IMR-90 (cell line): ENCODE results near the gene ARPC1A. TPM values are rescaled to one million over a fixed set of nuclear protein-coding genes. Genes with fewer than 3 reads are reported as not detected.
A peak's percentile ranks its signal among the peaks of the same experiment; 100 is the strongest.

Experiments used
- ATAC-seq: fragments of 200-7000 bp; cut with Tn5 transposase; 2 replicates; pipeline ENCODE4 v1.9.1; 2020; ENCODE audit warnings: low read depth, mild to moderate bottlenecking, moderate library complexity
- BruUV-seq: library from RNA; stranded (reverse); fragments of 400-500 nt; replicated peaks from 2 replicates; lab custom pipeline; 2021; lab: Mats Ljungman, UMichigan
- CTCF ChIA-PET: fragments of 300-600 bp; formaldehyde crosslinking; extraction: SDS; loops from one replicate; lab custom pipeline; 2021; ENCODE audit warnings: antibody characterized with exemption; lab: Yijun Ruan, JAX
- POLR2A ChIA-PET: fragments of 300-600 bp; sonication (Branson Sonifier 250); formaldehyde crosslinking; loops from one replicate; lab custom pipeline; 2022; ENCODE audit warnings: antibody characterized with exemption; ENCODE audit not compliant: unreplicated experiment; lab: Charles Lee
- DNase-seq: peaks from one replicate; pipeline ENCODE4 v3.0.0; 2013
- H2AFZ ChIP-seq: replicated peaks from 2 replicates; pipeline ENCODE3; 2013; ENCODE audit warnings: low read length, mild to moderate bottlenecking; ENCODE audit not compliant: poor library complexity
- H2AK5ac ChIP-seq: 2 replicates; pipeline ENCODE4 v1.6.1; 2013; ENCODE audit warnings: low read depth, low read length, inconsistent platforms
- H2AK9ac ChIP-seq: replicated peaks from 2 replicates; pipeline ENCODE3; 2013; ENCODE audit warnings: mild to moderate bottlenecking, low read depth, low read length, moderate library complexity; ENCODE audit not compliant: poor library complexity
- H2BK120ac ChIP-seq: 2 replicates; pipeline ENCODE4 v1.6.1; 2013; ENCODE audit warnings: low read depth, low read length, inconsistent platforms
- H2BK15ac ChIP-seq: 3 replicates; pipeline ENCODE4 v1.6.1; 2013; ENCODE audit warnings: low read depth, low read length, inconsistent platforms
- H2BK20ac ChIP-seq: 2 replicates; pipeline ENCODE4 v1.6.1; 2013; ENCODE audit warnings: low read depth, mild to moderate bottlenecking, inconsistent platforms, low read length, moderate library complexity
- H2BK5ac ChIP-seq: 2 replicates; pipeline ENCODE4 v1.6.1; 2013; ENCODE audit warnings: mild to moderate bottlenecking, low read depth, low read length, inconsistent platforms; ENCODE audit not compliant: poor library complexity, severe bottlenecking
- H3K14ac ChIP-seq: replicated peaks from 2 replicates; pipeline ENCODE4 v1.6.1; 2013; ENCODE audit warnings: low read depth, low read length, inconsistent platforms
- H3K18ac ChIP-seq: 2 replicates; pipeline ENCODE4 v1.6.1; 2013; ENCODE audit warnings: low read depth, low read length, control low read depth
- H3K23ac ChIP-seq: 2 replicates; pipeline ENCODE4 v1.6.1; 2013; ENCODE audit warnings: low read depth, low read length, inconsistent platforms
- H3K27ac ChIP-seq: 2 replicates; pipeline ENCODE4 v1.5.1; 2013; ENCODE audit warnings: mild to moderate bottlenecking, control low read depth, low read length; ENCODE audit not compliant: insufficient read depth
- H3K27me3 ChIP-seq: 2 replicates; pipeline ENCODE4 v1.6.1; 2013; ENCODE audit warnings: low read length; ENCODE audit not compliant: control insufficient read depth, insufficient read depth
- H3K36me3 ChIP-seq: 2 replicates; pipeline ENCODE4 v1.6.1; 2013; ENCODE audit warnings: low read length, mixed read lengths; ENCODE audit not compliant: control insufficient read depth, insufficient read depth
- H3K4ac ChIP-seq: 2 replicates; pipeline ENCODE4 v1.6.1; 2013; ENCODE audit warnings: low read depth, low read length, inconsistent platforms
- H3K4me1 ChIP-seq: 2 replicates; pipeline ENCODE4 v1.6.1; 2013; ENCODE audit warnings: low read length, mixed read lengths; ENCODE audit not compliant: control insufficient read depth, insufficient read depth
- H3K4me2 ChIP-seq: 2 replicates; pipeline ENCODE4 v1.6.1; 2013; ENCODE audit warnings: low read depth, mild to moderate bottlenecking, control low read depth, low read length, moderate library complexity
- H3K4me3 ChIP-seq: 2 replicates; pipeline ENCODE4 v1.5.1; 2013; ENCODE audit warnings: low read depth, mild to moderate bottlenecking, control low read depth, low read length, moderate library complexity; ENCODE audit not compliant: insufficient read depth
- H3K56ac ChIP-seq: 2 replicates; pipeline ENCODE4 v1.6.1; 2013; ENCODE audit warnings: low read length, inconsistent platforms; ENCODE audit not compliant: insufficient read depth; ENCODE audit errors: extremely low read depth
- H3K79me1 ChIP-seq, 2 experiments: 2 replicates each; pipeline ENCODE4 v1.6.1; 2013; ENCODE audit warnings: low read length in 2 of 2, inconsistent platforms in 1 of 2, low read depth in 1 of 2
- H3K9ac ChIP-seq: 2 replicates; pipeline ENCODE4 v1.6.1; 2013; ENCODE audit warnings: low read depth, low read length, control low read depth
- H3K9me1 ChIP-seq: 2 replicates; pipeline ENCODE4 v1.6.1; 2013; ENCODE audit warnings: low read length, inconsistent platforms; ENCODE audit not compliant: insufficient read depth
- H3K9me3 ChIP-seq: 2 replicates; pipeline ENCODE4 v1.6.1; 2013; ENCODE audit warnings: low read length; ENCODE audit not compliant: control insufficient read depth, insufficient read depth
- H4K20me1 ChIP-seq: 2 replicates; pipeline ENCODE4 v1.6.1; 2013; ENCODE audit warnings: low read length, inconsistent platforms; ENCODE audit not compliant: insufficient read depth
- H4K5ac ChIP-seq: 2 replicates; pipeline ENCODE4 v1.6.1; 2013; ENCODE audit warnings: mild to moderate bottlenecking, low read depth, low read length, control low read depth
- H4K8ac ChIP-seq, 2 experiments: 2 replicates each; pipeline ENCODE4 v1.6.1; 2013; ENCODE audit warnings: low read depth in 2 of 2, low read length in 2 of 2, control low read depth in 1 of 2, inconsistent platforms in 1 of 2
- H4K91ac ChIP-seq: 2 replicates; pipeline ENCODE4 v1.6.1; 2013; ENCODE audit warnings: low read depth, low read length, inconsistent platforms; ENCODE audit not compliant: insufficient read depth
- BHLHE40 ChIP-seq: fragments of 150-350 bp; IDR thresholded peaks from 2 replicates; pipeline ENCODE4 v1.6.1; 2016; ENCODE audit warnings: mild to moderate bottlenecking, low read depth, low read length
- CEBPB ChIP-seq: IDR thresholded peaks from 2 replicates; pipeline ENCODE4 v1.6.1; 2012; ENCODE audit warnings: low read depth, low read length, improper control_type of control experiment
- CHD1 ChIP-seq: IDR thresholded peaks from 2 replicates; pipeline ENCODE4 v1.6.1; 2012; ENCODE audit warnings: low read depth, low read length, improper control_type of control experiment
- CTCF ChIP-seq: conservative IDR thresholded peaks from 2 replicates; pipeline ENCODE4 v1.5.1; 2012; ENCODE audit warnings: mild to moderate bottlenecking, low read depth, low read length, improper control_type of control experiment
- ELK1 ChIP-seq: fragments of 150-350 bp; IDR thresholded peaks from 2 replicates; pipeline ENCODE4 v1.6.1; 2016; ENCODE audit warnings: low read depth, mild to moderate bottlenecking, low read length, moderate library complexity, borderline replicate concordance
- FOS ChIP-seq: fragments of 150-350 bp; IDR thresholded peaks from 2 replicates; pipeline ENCODE4 v1.6.1; 2016; ENCODE audit warnings: low read depth, low read length
- MAFK ChIP-seq: IDR thresholded peaks from 2 replicates; pipeline ENCODE4 v1.6.1; 2012; ENCODE audit warnings: low read depth, low read length, improper control_type of control experiment
- MAZ ChIP-seq: IDR thresholded peaks from 2 replicates; pipeline ENCODE4 v1.6.1; 2012; ENCODE audit warnings: low read depth, mild to moderate bottlenecking, low read length, improper control_type of control experiment, moderate library complexity, borderline replicate concordance
- MXI1 ChIP-seq: IDR thresholded peaks from 2 replicates; pipeline ENCODE4 v1.6.1; 2012; ENCODE audit warnings: low read depth, mild to moderate bottlenecking, low read length, moderate library complexity, borderline replicate concordance
- NFE2L2 ChIP-seq: fragments of 150-350 bp; IDR thresholded peaks from 2 replicates; pipeline ENCODE4 v1.6.1; 2016; ENCODE audit warnings: low read depth, mild to moderate bottlenecking, low read length
- POLR2A ChIP-seq: IDR thresholded peaks from 2 replicates; pipeline ENCODE4 v1.6.1; 2012; ENCODE audit warnings: mild to moderate bottlenecking, low read depth, low read length
- RAD21 ChIP-seq: IDR thresholded peaks from 2 replicates; pipeline ENCODE4 v1.6.1; 2012; ENCODE audit warnings: low read length, improper control_type of control experiment
- RCOR1 ChIP-seq: IDR thresholded peaks from 2 replicates; pipeline ENCODE4 v1.6.1; 2012; ENCODE audit warnings: mild to moderate bottlenecking, low read length, improper control_type of control experiment; ENCODE audit not compliant: insufficient replicate concordance
- RFX5 ChIP-seq: IDR thresholded peaks from 2 replicates; pipeline ENCODE4 v1.8.0; 2012; ENCODE audit warnings: low read depth, mild to moderate bottlenecking, low read length, moderate library complexity
- SMC3 ChIP-seq: fragments of 150-350 bp; IDR thresholded peaks from 2 replicates; pipeline ENCODE4 v1.6.1; 2016; ENCODE audit warnings: low read depth, mild to moderate bottlenecking, antibody characterized with exemption, low read length, moderate library complexity
- USF2 ChIP-seq: fragments of 150-350 bp; IDR thresholded peaks from 2 replicates; pipeline ENCODE4 v1.6.1; 2017; ENCODE audit warnings: mild to moderate bottlenecking, antibody characterized with exemption, low read length, low read depth
- WGBS, 2 experiments: methylation state at CpG; one replicate each; pipeline versions ENCODE4 v1.1.5 to v1.1.7; 2013; ENCODE audit warnings: missing lambda C conversion rate in 2 of 2; ENCODE audit not compliant: insufficient read length in 1 of 2; ENCODE audit errors: extremely low coverage in 2 of 2; 5-methylcytosine and 5-hydroxymethylcytosine counted together
- dilution Hi-C: fragments of 300-500 bp; cut with HindIII; formaldehyde crosslinking; loops from one replicate; pipeline ENCODE4 v1.14.3; 2018; ENCODE audit warnings: low sequenced_read_pairs; ENCODE audit not compliant: unreplicated experiment
- in situ Hi-C: fragments of 300-500 bp; cut with MboI; formaldehyde crosslinking; loops from 3 replicates; pipeline ENCODE4 v1.14.3; 2019; ENCODE audit warnings: low sequenced_read_pairs, inconsistent platforms, mixed read lengths
- intact Hi-C: fragments of 100-400 bp; cut with micrococcal nuclease; formaldehyde crosslinking; loops from 2 replicates; pipeline ENCODE4 v1.10.0; 2022
- polyA plus RNA-seq, 3 experiments: library from polyadenylated mRNA; depleted of rRNA; stranded (reverse); fragments of >200 nt; gene quantifications; 2 replicates each; pipeline ENCODE4 v1.2.3, GENCODE V29; 2012; ENCODE audit warnings: low replicate concordance in 1 of 3
- total RNA-seq: library from RNA; depleted of rRNA; stranded (reverse); fragments of >200 nt; gene quantifications from 2 replicates; pipeline ENCODE4 v1.2.3, GENCODE V29; 2012

The ARPC1A gene
- total and polyA plus RNA-seq, 2 of the 4 experiments (the other 2 are of a cell fraction) = 253 to 327 TPM

- Histone ChIP-seq H3K4me1 (peaks cover 8% of the 10 kb centered on the region; the same call in 1 of the 2 replicates), H3K18ac (no peak overlapping the region), H2BK15ac (no peak overlapping the region), H3K4me2 (no peak overlapping the region), H4K5ac (no peak overlapping the region), H3K23ac (no peak overlapping the region), H2BK120ac (no peak overlapping the region), H4K8ac (no peak overlapping the region), H3K9ac (no peak overlapping the region), H3K9me1 (peaks cover 12% of the 10 kb centered on the region), H2AK5ac (0 out of 2 replicates have a peak overlapping the region, but pooled peaks have one; percentile 13), H3K4me3 (no peak overlapping the region), H2AFZ (no peak overlapping the region), H4K91ac (no peak overlapping the region), H3K27me3 (no peaks in the 10 kb centered on the region), H4K20me1 (peaks cover 66% of the 10 kb centered on the region), H2BK5ac (no peak overlapping the region), H3K4ac (no peak overlapping the region), H3K56ac (no peak overlapping the region), H3K79me1 (peaks cover 18 to 74% of the 10 kb centered on the region in 2 experiments), H3K27ac (no peak overlapping the region), H3K14ac (no peak overlapping the region), H2AK9ac (no peak overlapping the region), H3K36me3 (peaks cover 36% of the 10 kb centered on the region), H2BK20ac (no peak overlapping the region), H3K9me3 (no peaks in the 10 kb centered on the region)
- ATAC-seq (no peak), DNase-seq (no peak)
- dilution Hi-C loops (no loop called here), intact Hi-C loops (no loop called here), in situ Hi-C loops (no loop called here)
- ChIA-PET CTCF (no interaction called here), POLR2A (interaction anchor here (0.6 kb wide), 1 partner anchor 658 kb away, joined by 3 read pairs; no protein-coding TSS in a partner anchor)
- TF ChIP-seq USF2 = no peak
- no peak for TF ChIP-seq RAD21
- TF ChIP-seq CHD1 = no peak
- no peak for TF ChIP-seq MAFK
- no peak for TF ChIP-seq MAZ
- no peak for TF ChIP-seq BHLHE40
- no peak for TF ChIP-seq POLR2A
- TF ChIP-seq ELK1 = no peak
- TF ChIP-seq CTCF = no peak
- TF ChIP-seq SMC3 = no peak
- no peak for TF ChIP-seq MXI1
- no peak for TF ChIP-seq RFX5
- TF ChIP-seq FOS = no peak
- no peak for TF ChIP-seq NFE2L2
- no peak for TF ChIP-seq CEBPB
- no peak for TF ChIP-seq RCOR1
- BruUV-seq = no TSS peak
- WGBS, 2 experiments = 88% methylated on average over 5 of the region's 10 CpGs; no CpG with 5 or more reads in 1 of the 2 experiments
Observed at GRCh38 chr7:99404977-99405320, 79.3 kb downstream of the ARPC1A start.
